T-cell (primary cell): ENCODE measurements around the gene GOLGA8B. TPM values are rescaled to one million over a fixed set of nuclear protein-coding genes. Genes with fewer than 3 reads are reported as not detected.
"Not testable (repeated sequence)": the region's sequence is repeated elsewhere in the genome, so short reads cannot be mapped to it uniquely, and the experiment has no call there.

ENCODE experiments used
- ATAC-seq, 4 experiments: fragments of 200-7000 bp in 3 of 4; fragments of 150-1000 bp in 1 of 4; cut with Tn5 transposase; replicated peaks in 1 of 4; 1 replicate in 3 of 4; 2 replicates in 1 of 4; pipeline ENCODE4 v1.10.0; 2021; ENCODE audit warnings: moderate library complexity in 3 of 4, mild to moderate bottlenecking in 2 of 4, moderate number of reproducible peaks in 1 of 4
- CTCF ChIA-PET, 2 donors: fragments of 300-600 bp; sonication (Branson Sonifier 250); formaldehyde crosslinking; loops; one replicate each; lab custom pipeline; 2022; ENCODE audit warnings: antibody characterized with exemption in 2 of 2; lab: Charles Lee
- POLR2A ChIA-PET, 2 donors: fragments of 300-600 bp; sonication (Branson Sonifier 250); formaldehyde crosslinking; loops; one replicate each; lab custom pipeline; 2022; ENCODE audit warnings: antibody characterized with exemption in 2 of 2; lab: Charles Lee
- DNase-seq, 35 experiments: peaks; one replicate each; pipeline versions ENCODE4 v3.0.0 to v3.0.0-alpha.2; 2013 to 2023
- H3K27ac ChIP-seq: one replicate; pipeline ENCODE4 v1.5.1; 2013; ENCODE audit warnings: low read length
- H3K27me3 ChIP-seq, 2 experiments: replicated peaks in 1 of 2; 1 replicate in 1 of 2; 2 replicates in 1 of 2; pipeline versions ENCODE4 v1.6.1 to v1.7.0; 2013; ENCODE audit warnings: low read length in 1 of 2, mixed read lengths in 1 of 2; ENCODE audit not compliant: control insufficient read depth in 2 of 2, insufficient read depth in 2 of 2; ENCODE audit errors: extremely low read depth in 1 of 2
- H3K36me3 ChIP-seq, 2 donors: 1 replicate in 1 of 2; 2 replicates in 1 of 2; pipeline versions ENCODE4 v1.6.1 to v1.7.0; 2013; ENCODE audit warnings: low read length in 1 of 2; ENCODE audit not compliant: control insufficient read depth in 2 of 2, insufficient read depth in 1 of 2; ENCODE audit errors: extremely low read depth in 1 of 2
- H3K4me1 ChIP-seq, 2 experiments: 1 replicate in 1 of 2; 2 replicates in 1 of 2; pipeline versions ENCODE4 v1.6.1 to v1.7.0; 2013; ENCODE audit warnings: low read length in 2 of 2, mixed read lengths in 1 of 2; ENCODE audit not compliant: insufficient read depth in 2 of 2, control insufficient read depth in 1 of 2; ENCODE audit errors: extremely low read depth in 1 of 2
- H3K4me3 ChIP-seq, 2 donors: 1 replicate in 1 of 2; 2 replicates in 1 of 2; pipeline versions ENCODE4 v1.5.1 to v1.7.0; 2013; ENCODE audit warnings: mild to moderate bottlenecking in 2 of 2, low read length in 1 of 2, moderate library complexity in 1 of 2; ENCODE audit not compliant: control insufficient read depth in 1 of 2; ENCODE audit errors: extremely low read depth in 1 of 2
- H3K9me3 ChIP-seq: 2 replicates; pipeline ENCODE4 v1.7.0; 2013
- H3K27ac Mint-ChIP-seq, 2 donors: one replicate each; pipeline ENCODE4 v1.8.0; 2020 to 2021; ENCODE audit warnings: mild to moderate bottlenecking in 2 of 2, mixed read lengths in 2 of 2
- H3K27me3 Mint-ChIP-seq, 2 donors: one replicate each; pipeline ENCODE4 v1.8.0; 2021 to 2022; ENCODE audit warnings: mixed read lengths in 2 of 2
- H3K36me3 Mint-ChIP-seq: one replicate; pipeline ENCODE4 v1.8.0; 2021; ENCODE audit warnings: mixed read lengths
- H3K4me1 Mint-ChIP-seq, 3 donors: one replicate each; pipeline ENCODE4 v1.8.0; 2020 to 2022; ENCODE audit warnings: mixed read lengths in 3 of 3, mild to moderate bottlenecking in 1 of 3
- H3K4me3 Mint-ChIP-seq, 3 donors: one replicate each; pipeline ENCODE4 v1.8.0; 2020 to 2022; ENCODE audit warnings: mild to moderate bottlenecking in 3 of 3, mixed read lengths in 3 of 3, moderate library complexity in 3 of 3
- H3K9me3 Mint-ChIP-seq, 3 donors: one replicate each; pipeline ENCODE4 v1.8.0; 2020 to 2022; ENCODE audit warnings: mixed read lengths in 3 of 3
- WGBS: methylation state at CpG from one replicate; pipeline ENCODE4 v1.1.5; 2013; ENCODE audit warnings: missing lambda C conversion rate; ENCODE audit not compliant: insufficient coverage; 5-methylcytosine and 5-hydroxymethylcytosine counted together
- total RNA-seq, 35 experiments: library from RNA in 6 of 35; stranded (reverse) in 6 of 35; fragments of 120-200 nt in 1 of 35; gene quantifications; one replicate each; pipeline versions ENCODE4 v1.2.1 to v1.2.4 and lab custom pipeline; 2013 to 2026

Gene GOLGA8B, protein sequence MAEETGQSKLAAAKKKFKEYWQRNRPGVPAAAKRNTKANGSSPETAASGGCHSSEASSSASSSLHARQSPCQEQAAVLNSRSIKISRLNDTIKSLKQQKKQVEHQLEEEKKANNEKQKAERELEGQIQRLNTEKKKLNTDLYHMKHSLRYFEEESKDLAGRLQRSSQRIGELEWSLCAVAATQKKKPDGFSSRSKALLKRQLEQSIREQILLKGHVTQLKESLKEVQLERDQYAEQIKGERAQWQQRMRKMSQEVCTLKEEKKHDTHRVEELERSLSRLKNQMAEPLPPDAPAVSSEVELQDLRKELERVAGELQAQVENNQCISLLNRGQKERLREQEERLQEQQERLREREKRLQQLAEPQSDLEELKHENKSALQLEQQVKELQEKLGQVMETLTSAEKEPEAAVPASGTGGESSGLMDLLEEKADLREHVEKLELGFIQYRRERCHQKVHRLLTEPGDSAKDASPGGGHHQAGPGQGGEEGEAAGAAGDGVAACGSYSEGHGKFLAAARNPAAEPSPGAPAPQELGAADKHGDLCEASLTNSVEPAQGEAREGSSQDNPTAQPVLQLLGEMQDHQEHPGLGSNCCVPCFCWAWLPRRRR
- total RNA-seq (100 to 1,000 TPM; 225 to 468 (median 379) TPM), total RNA-seq (lab: John Stamatoyannopoulos, UW) (49.2 to 240 (median 168) reads per million in 29 experiments)
- total RNA-seq (2013), result 112 TPM

DNA sequence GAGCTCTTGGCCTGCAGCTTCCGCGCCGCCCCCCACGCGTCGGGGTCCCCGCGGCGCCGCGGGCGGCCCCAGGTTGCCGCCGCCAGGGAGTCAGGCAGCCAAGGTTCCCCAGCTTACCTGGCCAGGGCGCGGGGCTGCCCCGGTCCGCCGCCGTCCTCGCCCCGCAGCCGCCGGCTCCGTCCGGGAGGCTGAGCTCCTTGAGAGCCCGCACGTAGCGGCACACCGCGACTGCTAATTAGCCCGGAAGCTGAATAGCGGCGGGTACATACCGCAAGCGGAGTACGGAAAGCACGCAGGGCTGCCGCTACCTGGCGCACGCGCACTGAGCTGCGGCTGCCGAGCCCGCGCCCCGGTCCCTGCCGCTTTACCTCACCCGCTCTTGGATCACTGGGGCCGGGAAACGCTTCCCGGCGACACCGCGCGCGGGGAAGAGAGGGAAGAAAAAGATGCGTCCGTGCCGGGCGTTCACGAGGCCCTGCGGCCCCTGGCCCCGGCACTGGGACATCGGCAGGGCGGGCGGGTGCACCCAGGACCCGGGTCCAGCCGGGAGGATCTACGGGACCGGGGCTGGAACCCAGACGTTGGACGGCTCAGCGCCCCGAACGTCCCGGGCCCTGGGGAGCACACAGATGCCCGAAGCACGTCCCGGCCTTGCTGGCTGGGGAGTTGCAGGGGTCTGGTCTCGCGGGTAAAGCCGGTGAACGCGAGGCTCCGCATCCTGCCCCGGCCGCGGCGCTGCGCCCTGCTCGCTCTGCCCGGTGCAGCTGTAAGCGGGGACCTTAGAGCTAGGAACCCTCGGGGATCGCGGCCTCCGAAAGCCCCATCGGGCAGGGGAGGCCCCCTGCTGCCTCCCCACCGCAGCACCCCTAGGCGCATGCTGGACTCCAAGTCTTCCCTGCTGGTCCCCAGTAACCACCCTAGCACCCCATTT, at the start of gene GOLGA8B:
GOLGA8B (minus strand) TSS at position 253 of the 931 bp plus-strand sequence. CDS start 47,739 bp downstream, outside the sequence.
- Histone ChIP-seq H3K9me3 (no peaks in the 10 kb centered on the region), H3K4me3 (peak within 1 kb of the TSS; percentile 82 to 89), H3K36me3 (no peaks in the 10 kb centered on the region), H3K27me3 (peaks cover 0 to 8% of the 10 kb centered on the region in 2 experiments), H3K4me1 (peaks cover 0 to 30% of the 10 kb centered on the region in 2 experiments), H3K27ac (peak within 1 kb of the TSS; percentile 41)
- Mint-ChIP-seq H3K27me3 (peaks cover 3 to 8% of the 10 kb centered on the region in 2 donors), H3K4me1 (peaks cover 32 to 45% (median 37%) of the 10 kb centered on the region in 3 donors), H3K9me3 (no peaks in the 10 kb centered on the region), H3K27ac (peak within 1 kb of the TSS; percentile 39 to 64), H3K36me3 (no peaks in the 10 kb centered on the region), H3K4me3 (peak within 1 kb of the TSS; percentile 82 to 88 (median 86))
- ATAC-seq, result peak; percentile 82 to 87 (median 84)
- peak; percentile 61 to 91 (median 78) for DNase-seq
- WGBS, result 1% methylated on average over 97 of the region's 101 CpGs
- POLR2A ChIA-PET, result interaction anchor here in 1 of 2 donors (0.5 to 0.7 kb wide), 3 partner anchors 87 to 410 kb away, joined by 4 to 5 read pairs (median 4); partner anchors contain the start of gene GOLGA8A
- CTCF ChIA-PET, result interaction anchor here (0.6 to 1.5 kb wide), 3 partner anchors 216 to 474 kb away, joined by 4 to 5 read pairs (median 4); partner anchors contain the start of gene LPCAT4 (in 1 of the 2)

DNA sequence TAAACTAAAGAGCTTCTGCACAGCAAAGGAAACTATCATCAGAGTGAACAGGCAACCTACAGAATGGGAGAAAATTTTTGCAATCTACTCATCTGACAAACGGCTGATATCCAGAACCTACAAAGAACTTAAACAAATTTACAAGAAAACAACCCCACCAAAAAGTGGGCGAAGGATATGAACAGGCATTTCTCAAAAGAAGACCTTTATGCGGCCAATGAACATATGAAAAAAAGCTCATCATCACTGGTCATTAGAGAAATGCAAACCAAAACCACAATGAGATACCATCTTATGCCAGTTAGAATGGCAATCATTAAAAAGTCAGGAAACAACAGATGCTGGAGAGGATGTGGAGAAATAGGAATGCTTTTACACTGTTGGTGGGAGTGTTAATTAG, 49.7 kb upstream of the GOLGA8B start:
- H3K4me3 ChIP-seq, H3K4me1 Mint-ChIP-seq, H3K36me3 Mint-ChIP-seq, ATAC-seq, H3K36me3 ChIP-seq, H3K4me3 Mint-ChIP-seq, H3K27ac ChIP-seq, DNase-seq, H3K27me3 ChIP-seq, H3K27ac Mint-ChIP-seq, POLR2A ChIA-PET, H3K9me3 ChIP-seq, H3K9me3 Mint-ChIP-seq, CTCF ChIA-PET, H3K4me1 ChIP-seq: not testable (repeated sequence)
- WGBS, result 46% methylated on average over 2 of the region's 3 CpGs
- H3K27me3 Mint-ChIP-seq, result peaks cover 9 to 19% of the 10 kb centered on the region in 2 donors

DNA sequence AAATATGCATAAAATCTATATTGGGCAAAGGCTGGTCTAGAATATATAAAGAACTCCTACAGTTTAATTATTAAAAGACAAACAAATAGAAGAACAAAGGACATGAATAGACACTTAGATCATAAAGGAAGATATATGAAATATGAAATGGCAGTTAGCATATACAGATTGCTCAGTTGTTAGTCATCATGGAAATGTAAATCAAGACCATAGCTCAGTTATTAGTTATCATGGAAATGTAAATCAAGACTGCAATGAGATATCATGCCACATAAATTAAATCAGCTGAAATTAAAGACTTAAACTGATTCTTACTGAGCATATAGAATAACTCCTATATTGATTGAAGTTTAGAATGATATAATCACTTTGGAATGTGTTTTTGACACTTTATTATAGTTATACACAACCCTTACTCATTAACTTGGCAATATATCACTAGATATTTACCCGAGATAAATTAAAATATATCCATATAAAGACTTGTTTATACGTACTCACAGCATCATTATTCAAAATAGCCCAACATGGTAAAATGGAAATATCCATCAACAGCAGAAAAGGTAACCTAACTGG, 45.2 kb upstream of the GOLGA8B start:
- CTCF ChIA-PET, result no interaction called here
- ATAC-seq (no peak), DNase-seq (no peak)
- Histone ChIP-seq H3K27ac (no peak overlapping the region), H3K36me3 (no peaks in the 10 kb centered on the region), H3K4me1 (no peaks in the 10 kb centered on the region), H3K27me3 (peaks cover 0 to 1% of the 10 kb centered on the region in 2 experiments), H3K9me3 (peaks cover 2% of the 10 kb centered on the region), H3K4me3 (no peak overlapping the region)
- Mint-ChIP-seq H3K4me3 (no peak overlapping the region), H3K27me3 (peaks cover 28% of the 10 kb centered on the region in 2 donors), H3K9me3 (peaks cover 1 to 6% (median 2%) of the 10 kb centered on the region in 3 donors), H3K27ac (no peak overlapping the region), H3K4me1 (no peaks in the 10 kb centered on the region), H3K36me3 (no peaks in the 10 kb centered on the region)
- POLR2A ChIA-PET, result no interaction called here
- no CpG with 5 or more reads among the region's 2 CpGs for WGBS

DNA sequence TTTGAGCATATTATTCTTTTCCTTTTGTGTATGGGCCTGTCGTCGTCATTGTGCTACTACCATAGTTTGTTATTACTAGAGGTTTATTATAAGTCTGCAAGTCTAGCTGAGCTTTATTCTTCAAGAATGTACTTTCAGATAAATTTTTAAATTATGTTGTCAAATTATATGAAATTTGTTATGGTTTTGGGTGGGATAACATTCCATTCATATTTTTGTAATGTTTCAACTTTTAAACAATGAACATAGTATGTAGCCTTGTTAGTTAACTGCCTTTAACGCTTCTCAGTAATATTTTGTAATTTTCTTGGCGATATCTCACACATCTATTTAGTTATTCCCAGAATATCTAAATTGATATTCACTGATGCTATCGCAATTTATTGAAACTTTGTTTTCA, 41.6 kb upstream of the GOLGA8B start:
- H3K36me3 Mint-ChIP-seq, result no peaks in the 10 kb centered on the region
- no peak for ATAC-seq
- ChIA-PET POLR2A (no interaction called here), CTCF (no interaction called here)
- H3K9me3 Mint-ChIP-seq, result peaks cover 0 to 5% (median 0%) of the 10 kb centered on the region in 3 donors
- no peak for DNase-seq
- peaks cover 2% of the 10 kb centered on the region for H3K9me3 ChIP-seq
- H3K4me1 Mint-ChIP-seq, result no peaks in the 10 kb centered on the region
- no peaks in the 10 kb centered on the region for H3K36me3 ChIP-seq
- no peak overlapping the region for H3K27ac ChIP-seq
- no peak overlapping the region for H3K27ac Mint-ChIP-seq
- no peaks in the 10 kb centered on the region for H3K4me1 ChIP-seq
- peaks cover 0 to 4% of the 10 kb centered on the region in 2 experiments for H3K27me3 ChIP-seq
- H3K27me3 Mint-ChIP-seq, result peaks cover 42 to 48% of the 10 kb centered on the region in 2 donors
- no peak overlapping the region for H3K4me3 ChIP-seq
- H3K4me3 Mint-ChIP-seq, result no peak overlapping the region
- no CpG with 5 or more reads among the region's 5 CpGs for WGBS

DNA sequence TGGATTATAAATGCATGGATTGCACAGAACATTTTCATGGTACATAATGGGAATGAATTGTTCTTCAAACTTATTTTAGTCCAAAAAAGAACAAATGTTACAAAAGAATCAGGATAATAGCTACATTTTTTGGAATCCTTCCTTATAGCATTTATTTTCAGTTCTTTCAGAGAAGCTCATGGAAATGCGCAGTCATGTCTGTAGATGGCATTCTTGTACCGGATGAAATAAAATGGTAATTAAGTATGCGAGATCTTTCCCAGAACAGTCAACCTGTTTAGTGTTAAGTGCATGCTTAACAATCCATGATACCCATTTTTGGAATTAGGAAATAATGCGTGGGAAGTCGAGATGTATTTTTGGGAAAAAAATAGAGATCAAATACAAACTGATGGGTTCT, 38.2 kb upstream of the GOLGA8B start:
- Histone ChIP-seq H3K4me3 (no peak overlapping the region), H3K9me3 (no peaks in the 10 kb centered on the region), H3K27ac (no peak overlapping the region), H3K36me3 (no peaks in the 10 kb centered on the region), H3K4me1 (no peaks in the 10 kb centered on the region), H3K27me3 (peaks cover 0 to 9% of the 10 kb centered on the region in 2 experiments)
- ATAC-seq (no peak), DNase-seq (peak in 1 of 35 experiments; percentile 3)
- ChIA-PET CTCF (interaction anchor here (0.6 to 0.9 kb wide), 3 partner anchors 11 to 300 kb away, joined by 3 to 4 read pairs (median 3); no protein-coding TSS in a partner anchor), POLR2A (interaction anchor here in 1 of 2 donors (0.6 kb wide), 1 partner anchor 29 kb away, joined by 3 read pairs; no protein-coding TSS in a partner anchor)
- Mint-ChIP-seq H3K9me3 (peaks cover 0 to under 1% (median 0%) of the 10 kb centered on the region in 3 donors), H3K27ac (no peak overlapping the region), H3K36me3 (no peaks in the 10 kb centered on the region), H3K4me1 (no peaks in the 10 kb centered on the region), H3K4me3 (no peak overlapping the region), H3K27me3 (peaks cover 33 to 41% of the 10 kb centered on the region in 2 donors)
- 13% methylated on average over 3 of the region's 5 CpGs for WGBS
